HFF-Myc (cell line): Measurements from ENCODE around the gene FOXP1.

Experiments
- DNase-seq: peaks from one replicate; pipeline ENCODE4 v3.0.0-alpha.2; 2011; ENCODE audit warnings: low read depth; ENCODE audit errors: extremely low read depth
- H3K4me3 ChIP-seq: replicated peaks from 2 replicates; pipeline ENCODE4 v1.5.1; 2011; ENCODE audit warnings: low read depth, mild to moderate bottlenecking, control low read depth, low read length
- CTCF ChIP-seq: IDR thresholded peaks from 2 replicates; pipeline ENCODE4 v1.5.1; 2012; ENCODE audit warnings: mild to moderate bottlenecking, low read depth, low read length, control low read depth; ENCODE audit errors: missing control alignments

FOXP1 gene

DNA sequence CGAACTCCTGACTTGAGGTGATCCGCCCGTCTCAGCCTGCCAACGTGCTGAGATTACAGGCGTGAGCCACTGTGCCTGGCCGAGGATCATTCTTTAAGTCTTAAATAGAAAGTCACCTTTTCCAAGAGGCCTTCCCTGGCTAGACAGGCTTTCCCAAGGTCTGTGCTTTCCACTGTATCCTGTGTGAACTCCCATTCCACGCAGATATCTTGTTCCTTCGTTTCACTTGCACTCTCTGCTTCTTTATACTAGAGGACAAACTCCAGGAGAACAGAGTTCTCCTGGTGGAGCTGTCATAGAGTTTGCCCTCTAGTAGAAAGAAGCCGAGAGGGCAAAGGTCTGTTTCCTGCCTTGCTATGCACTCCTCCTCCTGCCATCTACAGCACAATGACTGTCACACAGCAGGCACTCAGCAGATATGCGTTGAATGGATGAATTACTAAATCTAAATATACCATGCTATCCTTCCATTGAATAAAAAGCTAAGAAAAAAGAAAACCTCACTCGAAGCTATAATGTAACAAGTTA, 211.2 kb downstream of the FOXP1 start:
- TF ChIP-seq CTCF = no peak
- DNase-seq = no peak
- H3K4me3 ChIP-seq = no peak overlapping the region

DNA sequence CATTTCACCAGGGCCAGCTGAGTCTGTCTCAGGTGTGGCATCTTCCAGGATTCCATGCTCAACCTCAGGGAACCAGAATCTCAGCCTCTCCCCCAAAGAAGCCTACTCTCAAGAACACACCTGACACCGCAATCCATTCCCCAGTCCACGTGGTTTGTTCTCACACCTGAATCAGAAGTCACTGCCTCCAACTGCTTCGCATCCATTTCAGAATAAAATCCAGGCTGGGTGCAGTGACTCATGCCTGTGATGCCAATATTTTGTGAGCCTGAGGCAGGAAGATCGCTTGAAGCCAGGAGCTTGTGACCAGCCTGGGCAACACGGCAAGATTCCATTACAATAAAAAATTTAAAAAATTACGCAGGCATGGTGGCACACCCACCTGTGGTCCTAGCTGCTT, 212.2 kb downstream of the FOXP1 start:
- no peak overlapping the region for H3K4me3 ChIP-seq
- no peak for DNase-seq
- no peak for TF ChIP-seq CTCF

GRCh38 chr3:71370467-71370866, 213.1 kb downstream of the FOXP1 start:
- no peak for TF ChIP-seq CTCF
- DNase-seq = no peak
- H3K4me3 ChIP-seq = no peak overlapping the region

DNA sequence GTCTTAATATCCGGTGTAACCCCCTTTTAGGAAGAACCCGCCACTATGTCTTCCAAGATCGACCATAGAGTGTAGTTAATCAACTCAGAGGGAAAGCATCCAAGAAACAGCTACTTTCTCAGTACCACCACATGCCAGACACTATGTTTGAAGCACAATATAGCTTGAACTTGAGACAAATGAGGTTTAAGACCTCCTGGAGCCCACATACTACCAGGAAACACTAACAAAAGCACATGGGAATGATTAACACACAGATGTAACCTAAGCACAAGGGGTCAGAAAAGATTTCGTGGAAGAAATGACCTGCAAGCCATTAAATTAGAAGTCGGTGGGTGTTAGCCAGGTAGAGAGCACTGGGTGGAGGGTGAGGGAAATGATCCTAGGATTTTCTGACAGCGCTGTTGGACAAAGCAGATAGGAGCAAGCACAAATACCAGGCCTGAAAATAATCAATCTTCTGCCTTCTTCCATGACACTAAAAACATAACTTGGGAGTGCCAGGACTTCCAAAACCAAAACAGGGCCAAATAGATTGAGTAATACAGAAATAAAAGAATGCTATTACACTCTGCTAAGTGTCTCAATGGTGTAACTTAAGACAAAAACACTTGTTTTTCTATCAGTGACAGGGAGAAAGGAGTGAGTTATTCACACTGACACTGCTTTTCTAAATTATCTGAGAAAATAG, 213.7 kb downstream of the FOXP1 start:
- no peak overlapping the region for H3K4me3 ChIP-seq
- peak; percentile 69 for DNase-seq
- no peak for TF ChIP-seq CTCF

- no peak for DNase-seq
- no peak overlapping the region for H3K4me3 ChIP-seq
Observed at GRCh38 chr3:71366988-71367604, 216.4 kb downstream of the FOXP1 start.

DNA sequence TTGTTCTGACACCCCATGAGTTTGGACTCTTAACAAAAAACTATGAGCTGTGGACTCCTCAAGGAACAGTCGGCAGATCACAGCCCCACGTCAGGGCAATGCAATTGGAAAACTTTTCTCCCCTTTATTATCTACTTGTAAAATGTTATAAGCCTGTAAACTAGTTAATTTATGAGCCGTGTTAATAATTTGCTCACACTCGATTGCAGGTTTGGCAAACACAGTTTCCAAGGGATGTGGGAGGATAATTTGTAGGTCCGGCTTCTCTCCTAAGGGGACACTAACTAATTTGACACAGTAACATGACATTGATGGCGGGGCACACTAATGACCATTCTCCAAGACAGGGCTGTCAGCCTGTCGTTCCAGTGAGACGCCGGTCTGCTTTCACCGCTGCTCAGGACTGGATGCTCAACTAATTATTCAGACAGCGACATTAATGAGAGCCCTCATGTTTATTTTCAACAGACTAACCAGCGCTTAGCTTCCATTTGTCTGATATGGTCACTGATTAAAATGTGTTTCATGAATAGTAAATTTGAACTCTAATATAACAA, 222.1 kb downstream of the FOXP1 start:
- no peak overlapping the region for H3K4me3 ChIP-seq
- no peak for TF ChIP-seq CTCF
- no peak for DNase-seq

More at GRCh38 chr3:71366988-71367604, 216.4 kb downstream of the FOXP1 start:
- TF ChIP-seq CTCF = no peak
